Endothelial cell of umbilical vein (primary cell): Measurements from ENCODE around the gene KRTAP4-9. TPM values are rescaled to one million over a fixed set of nuclear protein-coding genes. Genes with fewer than 3 reads are reported as not detected.
"Not testable (repeated sequence)": the region's sequence is repeated elsewhere in the genome, so short reads cannot be mapped to it uniquely, and the experiment has no call there.

Experiments
- BruUV-seq: library from RNA; stranded (reverse); fragments of 400-500 nt; replicated peaks from 2 replicates; lab custom pipeline; 2021; lab: Mats Ljungman, UMichigan
- CTCF ChIA-PET: fragments of 300-600, 350-600 bp; sonication (Branson Sonifier 250); formaldehyde crosslinking; loops from one replicate; lab custom pipeline; 2021; ENCODE audit warnings: antibody characterized with exemption, inconsistent platforms; lab: Charles Lee
- POLR2A ChIA-PET: fragments of 300-600, 350-600 bp; sonication (Branson Sonifier 250); formaldehyde crosslinking; loops from one replicate; lab custom pipeline; 2021; ENCODE audit warnings: antibody characterized with exemption, inconsistent platforms; lab: Charles Lee
- DNase-seq: peaks from one replicate; pipeline ENCODE4 v3.0.0-alpha.2; 2011; ENCODE audit warnings: low read depth, low spot score
- FAIRE-seq: peaks from 2 replicates; lab custom pipeline; 2011; peaks lifted over from hg19 to GRCh38; lab: Jason Lieb, UNC
- H2AFZ ChIP-seq: 2 replicates; pipeline ENCODE4 v1.6.0; 2012; ENCODE audit warnings: low read depth, low read length, control low read depth, inconsistent platforms
- H3K27ac ChIP-seq: 2 replicates; pipeline ENCODE4 v1.5.1; 2011; ENCODE audit warnings: low read depth, mild to moderate bottlenecking, control low read depth, low read length, moderate library complexity; ENCODE audit not compliant: insufficient read depth
- H3K27me3 ChIP-seq, 2 experiments: 2 replicates each; pipeline versions ENCODE4 v1.6.0 to v1.6.1; 2011; ENCODE audit warnings: low read length in 2 of 2, mixed read lengths in 1 of 2; ENCODE audit not compliant: control insufficient read depth in 2 of 2, insufficient read depth in 2 of 2
- H3K36me3 ChIP-seq, 2 experiments: 2 replicates in 1 of 2; 3 replicates in 1 of 2; pipeline ENCODE4 v1.5.1; 2011; ENCODE audit warnings: low read length in 2 of 2, mild to moderate bottlenecking in 1 of 2, moderate library complexity in 1 of 2; ENCODE audit not compliant: control insufficient read depth in 2 of 2, insufficient read depth in 2 of 2; ENCODE audit errors: extremely low read depth in 1 of 2
- H3K4me1 ChIP-seq: 3 replicates; pipeline ENCODE4 v1.5.1; 2011; ENCODE audit warnings: mild to moderate bottlenecking, low read length; ENCODE audit not compliant: control insufficient read depth, insufficient read depth; ENCODE audit errors: extremely low read depth
- H3K4me2 ChIP-seq: 2 replicates; pipeline ENCODE4 v1.6.1; 2011; ENCODE audit warnings: low read length, control low read depth, mixed read lengths; ENCODE audit not compliant: insufficient read depth
- H3K4me3 ChIP-seq, 3 experiments: fragments of 200-600 bp in 1 of 3; sonication (generic), shearing (Covaris generic) in 1 of 3; replicated peaks in 1 of 3; 2 replicates each; pipeline ENCODE4 v1.5.1; 2011 to 2016; ENCODE audit warnings: control low read depth in 3 of 3, low read length in 3 of 3, mild to moderate bottlenecking in 2 of 3, inconsistent platforms in 1 of 3, low read depth in 1 of 3, moderate library complexity in 1 of 3; ENCODE audit not compliant: insufficient read depth in 1 of 3
- H3K79me2 ChIP-seq: 2 replicates; pipeline ENCODE4 v1.6.0; 2012; ENCODE audit warnings: low read length, inconsistent platforms; ENCODE audit not compliant: control insufficient read depth, insufficient read depth
- H3K9ac ChIP-seq: replicated peaks from 2 replicates; pipeline ENCODE3; 2011; ENCODE audit warnings: low read length, control low read depth; ENCODE audit not compliant: insufficient read depth; ENCODE audit errors: extremely low read depth
- H3K9me1 ChIP-seq: replicated peaks from 3 replicates; pipeline ENCODE4 v1.6.0; 2011; ENCODE audit warnings: mild to moderate bottlenecking, low read length; ENCODE audit not compliant: control insufficient read depth, insufficient read depth; ENCODE audit errors: extremely low read depth
- H3K9me3 ChIP-seq: replicated peaks from 2 replicates; pipeline ENCODE4 v1.5.1; 2012; ENCODE audit warnings: low read length, inconsistent platforms; ENCODE audit not compliant: control insufficient read depth, insufficient read depth
- H4K20me1 ChIP-seq: replicated peaks from 2 replicates; pipeline ENCODE3; 2011; ENCODE audit warnings: mild to moderate bottlenecking, low read length; ENCODE audit not compliant: control insufficient read depth, insufficient read depth; ENCODE audit errors: extremely low read depth
- CTCF ChIP-seq, 2 donors: IDR thresholded peaks; 1 replicate in 1 of 2; 2 replicates in 1 of 2; pipeline ENCODE4 v1.5.1; 2011; ENCODE audit warnings: low read length in 2 of 2, mild to moderate bottlenecking in 2 of 2, moderate library complexity in 2 of 2, control low read depth in 1 of 2, inconsistent platforms in 1 of 2, low read depth in 1 of 2; ENCODE audit not compliant: insufficient read depth in 1 of 2; ENCODE audit errors: extremely low read depth in 1 of 2
- EZH2 ChIP-seq: IDR thresholded peaks from 2 replicates; pipeline ENCODE4 v1.6.1; 2012; ENCODE audit warnings: borderline replicate concordance, low read depth, mild to moderate bottlenecking, moderate library complexity, low read length, inconsistent platforms; ENCODE audit not compliant: severe bottlenecking
- FOS ChIP-seq: IDR thresholded peaks from 2 replicates; pipeline ENCODE4 v1.6.1; 2011; ENCODE audit warnings: mild to moderate bottlenecking, low read length, moderate library complexity, borderline replicate concordance; ENCODE audit not compliant: insufficient read depth
- GATA2 ChIP-seq: IDR thresholded peaks from 2 replicates; pipeline ENCODE4 v1.7.0; 2011; ENCODE audit warnings: low read depth, mild to moderate bottlenecking, moderate library complexity, mixed read lengths, low read length; ENCODE audit not compliant: insufficient read length, insufficient read depth
- JUN ChIP-seq: IDR thresholded peaks from 2 replicates; pipeline ENCODE4 v1.6.1; 2011; ENCODE audit warnings: borderline replicate concordance, low read depth; ENCODE audit not compliant: insufficient read length, insufficient read depth
- dilution Hi-C: fragments of 300-500 bp; cut with MboI; formaldehyde crosslinking; loops from one replicate; pipeline ENCODE4 v1.15.0; 2019; ENCODE audit warnings: low sequenced_read_pairs; ENCODE audit not compliant: extremely low pct_ligation_motif_present
- intact Hi-C: fragments of 100-400 bp; cut with micrococcal nuclease; formaldehyde crosslinking; loops from one replicate; pipeline ENCODE4 v1.10.0; 2022
- polyA plus RNA-seq, 4 experiments: library from polyadenylated mRNA; depleted of rRNA in 3 of 4; stranded (reverse) in 3 of 4; unstranded in 1 of 4; fragments of >200 nt; gene quantifications; 2 replicates each; pipeline versions ENCODE4 v1.2.1 to v1.2.3, GENCODE V29; 2011 to 2012; ENCODE audit warnings: missing spikeins in 1 of 4
- total RNA-seq: library from RNA; stranded (reverse); gene quantifications from 2 replicates; pipeline ENCODE4 v1.2.3, GENCODE V29; 2021

Gene KRTAP4-9
- total and polyA plus RNA-seq, 2 donors (not counting 3 experiments of a cell fraction or from before 2014, with no cell fraction given): not detected

GRCh38 chr17:41104386-41105038 is 677 bp upstream of the KRTAP4-9 start:
- FAIRE-seq, H3K4me2 ChIP-seq, H3K79me2 ChIP-seq, H3K27me3 ChIP-seq, H3K4me1 ChIP-seq, CTCF ChIA-PET, H3K4me3 ChIP-seq, dilution Hi-C loops, H3K9me1 ChIP-seq, H3K9ac ChIP-seq, H3K36me3 ChIP-seq, H3K27ac ChIP-seq, BruUV-seq, POLR2A ChIA-PET, DNase-seq, intact Hi-C loops, H2AFZ ChIP-seq, H3K9me3 ChIP-seq, H4K20me1 ChIP-seq: not testable (repeated sequence)
- peak; percentile 16 for TF ChIP-seq GATA2
- TF ChIP-seq FOS: peak; percentile 41

GRCh38 chr17:41107941-41108450 is 2.8 kb downstream of the KRTAP4-9 start:
- no peak overlapping the region for H3K4me2 ChIP-seq
- no peak overlapping the region for H3K9ac ChIP-seq
- no peak overlapping the region for H2AFZ ChIP-seq
- CTCF ChIA-PET: interaction anchor here (1.6 kb wide), 1 partner anchor 49 kb away, joined by 3 read pairs; the partner anchor contains the start of gene KRTAP2-3
- DNase-seq (no peak), FAIRE-seq (no peak)
- H3K9me3 ChIP-seq: no peaks in the 10 kb centered on the region
- no peaks in the 10 kb centered on the region for H3K9me1 ChIP-seq
- peaks cover 0 to 2% of the 10 kb centered on the region in 2 experiments for H3K27me3 ChIP-seq
- TF ChIP-seq FOS (no peak), JUN (no peak), CTCF (IDR thresholded peaks at IDR 0.05; ENCODE audit: extremely low read depth in 1 of 2, insufficient read depth in 1 of 2, low read depth in 1 of 2, low read length in 2 of 2) (no peak), EZH2 (no peak)
- no peaks in the 10 kb centered on the region for H3K4me1 ChIP-seq
- no TSS peak for BruUV-seq
- intact Hi-C loops (no loop called here), dilution Hi-C loops (no loop called here)
- POLR2A ChIA-PET: no interaction called here
- H3K27ac ChIP-seq: no peak overlapping the region
- no peaks in the 10 kb centered on the region for H3K79me2 ChIP-seq
- H3K4me3 ChIP-seq: no peak overlapping the region
- H4K20me1 ChIP-seq: no peaks in the 10 kb centered on the region
- H3K36me3 ChIP-seq: no peaks in the 10 kb centered on the region

- POLR2A ChIA-PET, BruUV-seq: not testable (repeated sequence)
These were observed 3.7 kb downstream of the KRTAP4-9 start for GRCh38 chr17:41108728-41109386.

More at GRCh38 chr17:41108728-41109386, 3.7 kb downstream of the KRTAP4-9 start:
- H3K9ac ChIP-seq, H3K79me2 ChIP-seq, H3K4me2 ChIP-seq, DNase-seq, H3K27ac ChIP-seq, H3K9me3 ChIP-seq, FAIRE-seq, H3K4me1 ChIP-seq, H2AFZ ChIP-seq, H3K4me3 ChIP-seq, H3K36me3 ChIP-seq, intact Hi-C loops, H3K9me1 ChIP-seq, dilution Hi-C loops, H4K20me1 ChIP-seq, H3K27me3 ChIP-seq: not testable (repeated sequence)
- CTCF ChIA-PET: interaction anchor here (1.6 kb wide), 1 partner anchor 50 kb away, joined by 3 read pairs; the partner anchor contains the start of gene KRTAP2-3
